GM18858 (cell line): Measurements from ENCODE around the gene TP53TG5.
"Not testable (repeated sequence)": the region's sequence is repeated elsewhere in the genome, so short reads cannot be mapped to it uniquely, and the experiment has no call there.

Experiments used
- ATAC-seq: cut with Tn5 transposase; IDR thresholded peaks from one replicate; pipeline ENCODE4 v1.9.1; 2021; ENCODE audit not compliant: unreplicated experiment

Gene TP53TG5

GRCh38 chr20:45368221-45368980 is 9.7 kb downstream of the TP53TG5 start:
- ATAC-seq: peak; percentile 81

DNA sequence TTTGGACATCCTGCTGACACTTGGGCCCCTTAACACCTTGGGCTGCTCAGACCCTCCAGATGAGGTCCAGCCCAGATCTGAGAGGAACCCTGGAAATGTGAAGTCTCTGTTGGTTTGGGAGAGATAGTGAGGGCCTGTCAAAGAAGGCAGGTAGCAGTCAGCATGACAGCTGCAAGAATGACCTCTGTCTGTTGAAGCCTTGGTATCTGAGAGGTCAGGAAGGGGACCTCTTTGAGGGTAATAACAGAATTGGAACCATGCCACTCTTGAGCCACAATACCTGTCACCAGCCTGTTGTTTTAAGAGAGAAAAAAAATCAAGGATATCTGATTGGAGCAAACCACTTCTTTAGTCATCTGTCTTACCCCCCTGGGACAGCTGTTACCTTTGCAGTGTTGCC is 11.0 kb downstream of the TP53TG5 start:
- ATAC-seq: no peak

DNA sequence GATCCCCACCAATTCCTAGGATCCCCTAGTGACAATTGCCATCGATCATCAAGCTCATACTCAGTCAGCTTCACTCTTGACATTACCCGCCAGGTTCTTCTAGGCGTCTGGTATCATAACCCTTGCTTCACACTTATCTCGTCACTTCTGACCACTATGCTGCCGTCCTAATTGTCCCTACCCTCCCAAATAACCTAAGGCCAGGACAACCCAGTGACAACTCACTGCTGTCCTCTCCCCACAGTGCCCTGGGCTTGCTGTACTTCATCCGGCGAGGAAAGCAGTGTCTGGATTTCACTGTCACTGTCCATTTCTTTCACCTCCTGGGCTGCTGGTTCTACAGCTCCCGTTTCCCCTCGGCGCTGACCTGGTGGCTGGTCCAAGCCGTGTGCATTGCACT is 11.5 kb downstream of the TP53TG5 start:
- no peak for ATAC-seq

DNA sequence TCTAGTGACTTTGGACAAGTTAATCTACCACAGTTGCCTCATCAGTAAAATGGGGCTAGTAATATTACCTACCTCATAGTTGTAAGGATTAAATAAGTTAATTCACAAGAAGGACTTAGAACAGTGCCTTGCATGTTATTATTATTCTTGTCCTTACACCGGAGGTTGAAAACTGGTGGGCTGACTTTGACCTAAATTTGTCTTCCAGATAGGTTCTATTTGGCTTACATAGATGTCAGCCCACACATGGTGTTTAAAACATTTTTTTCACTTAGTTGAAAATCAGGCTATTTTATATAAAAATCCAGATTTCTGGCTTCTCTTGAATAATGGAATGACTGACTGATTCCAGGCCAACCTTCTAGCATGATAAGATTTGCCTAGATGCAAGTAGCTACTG is 11.9 kb downstream of the TP53TG5 start:
- no peak for ATAC-seq

DNA sequence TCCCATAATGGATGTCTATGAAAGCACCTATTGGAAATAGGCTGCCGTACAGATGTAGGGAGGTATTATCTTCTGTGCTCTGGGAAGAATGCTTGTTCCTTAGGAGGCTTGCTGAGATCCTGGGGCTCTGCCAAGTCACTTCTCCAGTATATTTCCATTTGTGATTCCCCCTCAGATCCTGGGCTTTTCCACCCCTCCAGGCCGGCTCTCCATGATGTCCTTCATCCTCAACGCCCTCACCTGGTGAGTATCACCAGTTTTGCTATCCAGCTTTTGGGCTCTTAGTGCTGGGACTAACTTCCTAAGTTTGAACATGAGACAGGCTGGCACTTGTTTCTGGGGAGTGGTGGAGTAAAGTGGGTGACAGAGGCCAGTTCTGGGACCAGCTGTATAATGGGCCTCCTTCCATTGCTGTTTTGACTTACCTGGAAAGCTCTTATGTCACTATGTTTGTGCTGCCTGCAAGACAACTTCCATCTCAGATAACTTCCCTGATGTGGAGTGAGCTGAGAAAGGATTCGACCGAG is 12.6 kb downstream of the TP53TG5 start:
- ATAC-seq: no peak

DNA sequence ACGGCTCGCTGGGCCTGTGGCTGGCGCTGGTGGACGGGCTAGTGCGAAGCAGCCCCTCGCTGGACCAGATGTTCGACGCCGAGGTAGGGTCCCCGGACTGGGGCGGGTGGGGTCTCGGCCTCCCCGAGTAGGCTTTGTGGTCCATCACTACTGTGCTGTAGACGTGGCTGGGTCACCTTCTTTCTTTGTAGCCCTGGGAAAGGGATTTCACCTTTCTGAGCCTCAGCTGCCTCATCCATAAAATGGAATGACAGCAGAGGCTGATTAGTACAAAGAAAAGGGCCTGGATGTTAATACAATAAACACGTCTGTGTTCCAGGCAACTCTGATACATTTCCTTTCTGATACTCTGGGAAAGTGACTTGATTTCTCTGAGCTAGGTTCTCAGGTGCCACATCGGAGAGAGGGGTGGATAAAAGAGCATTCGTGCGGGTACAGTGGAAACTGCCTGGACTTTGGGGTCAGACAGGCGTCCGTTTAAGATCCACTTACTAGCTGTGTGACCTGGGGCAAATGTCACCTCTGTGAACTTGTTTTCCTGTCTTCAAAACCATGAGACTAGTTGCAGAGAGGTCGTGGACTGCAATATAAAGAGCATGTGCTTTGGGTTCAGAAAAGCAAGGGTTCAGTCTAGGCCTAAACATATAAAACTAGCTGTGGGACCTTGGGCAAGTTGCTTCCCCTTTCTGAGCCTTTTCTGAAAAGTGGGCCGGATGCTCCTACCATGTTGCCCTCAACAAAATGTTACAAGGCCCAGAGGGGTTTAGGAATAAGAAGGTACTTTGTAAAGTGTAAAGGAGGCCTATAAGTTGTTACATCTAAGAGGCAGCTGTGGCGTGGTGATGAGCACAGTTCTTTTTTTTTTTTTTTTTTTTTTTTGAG is 14.3 kb downstream of the TP53TG5 start:
- no peak for ATAC-seq

GRCh38 chr20:45362804-45363610 is 15.1 kb downstream of the TP53TG5 start, which contains the start of gene SYS1:
TSS of gene SYS1 (plus strand) at chr20:45363156. CDS start at chr20:45363532, 376 bp downstream.
- ATAC-seq: peak; percentile 72

DNA sequence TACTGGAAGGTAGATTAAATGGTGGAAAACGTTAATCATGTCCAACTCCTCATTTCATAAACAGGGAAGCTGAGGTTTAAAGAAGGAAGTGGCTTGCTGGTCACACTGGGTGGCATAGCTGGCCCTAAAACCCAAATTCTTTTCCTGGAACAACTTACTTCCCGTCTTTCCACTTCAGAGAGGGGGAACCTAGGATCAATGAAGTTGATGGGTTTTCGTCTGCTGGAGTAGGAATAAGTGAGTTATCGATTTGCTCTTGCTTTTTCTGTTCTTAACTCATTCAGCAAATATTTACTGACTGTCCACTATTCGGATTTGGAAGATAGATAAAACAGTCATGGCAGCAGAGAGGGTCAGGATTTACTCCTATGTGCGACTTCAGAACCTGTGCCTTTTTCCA is 16.3 kb downstream of the TP53TG5 start:
- no peak for ATAC-seq

DNA sequence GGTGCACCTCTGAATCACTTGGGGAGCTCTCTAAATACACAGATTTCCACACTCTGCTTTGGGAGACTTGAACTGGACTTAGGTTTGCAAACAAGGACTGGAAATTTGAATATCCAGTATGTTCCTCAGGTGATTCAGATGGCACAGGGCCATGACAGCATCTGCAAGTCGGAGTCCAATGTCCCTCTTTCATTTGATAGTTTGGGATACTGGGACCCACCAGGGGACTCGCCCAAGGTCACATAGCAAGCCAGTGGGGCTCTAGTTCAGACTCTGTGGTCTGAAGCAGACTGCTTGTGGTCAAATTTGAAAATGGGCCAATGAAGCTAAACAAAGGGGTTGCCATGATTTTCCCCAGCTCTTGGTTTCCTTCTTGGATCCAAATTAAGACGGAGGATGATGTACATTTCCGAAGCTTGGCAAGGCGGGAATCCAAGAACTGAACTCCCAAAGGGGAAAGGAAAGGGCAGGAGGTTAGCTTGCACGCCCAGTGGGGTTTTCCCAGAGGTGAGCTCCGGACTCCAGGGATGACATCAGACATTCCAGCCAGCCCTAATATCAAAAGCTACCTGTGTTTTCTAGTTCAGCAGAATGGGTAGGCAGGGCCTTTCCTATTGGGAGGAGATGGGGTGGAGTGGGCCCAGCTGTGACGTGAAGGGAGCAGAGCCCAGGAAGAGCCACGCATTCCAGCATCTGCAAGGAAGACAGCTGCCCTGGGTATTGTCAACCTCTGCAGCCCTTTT is 18.5 kb downstream of the TP53TG5 start:
- ATAC-seq: no peak

DNA sequence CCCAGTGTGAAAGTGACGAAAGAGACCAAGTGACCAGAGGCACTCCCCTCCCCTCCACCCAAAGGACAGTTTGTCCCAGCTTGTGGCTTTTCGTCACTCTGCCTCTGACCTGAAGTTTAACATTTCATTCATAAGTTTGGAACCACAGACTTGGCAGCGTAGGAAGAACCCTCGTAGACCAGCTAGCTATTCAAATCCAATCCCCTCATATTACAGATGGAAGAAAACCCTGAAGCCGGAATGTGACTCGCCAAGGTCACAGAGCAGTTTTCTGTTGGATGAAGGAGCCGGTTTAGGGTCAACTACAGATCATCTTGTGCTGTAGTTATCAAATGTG is 19.1 kb downstream of the TP53TG5 start:
- no peak for ATAC-seq

DNA sequence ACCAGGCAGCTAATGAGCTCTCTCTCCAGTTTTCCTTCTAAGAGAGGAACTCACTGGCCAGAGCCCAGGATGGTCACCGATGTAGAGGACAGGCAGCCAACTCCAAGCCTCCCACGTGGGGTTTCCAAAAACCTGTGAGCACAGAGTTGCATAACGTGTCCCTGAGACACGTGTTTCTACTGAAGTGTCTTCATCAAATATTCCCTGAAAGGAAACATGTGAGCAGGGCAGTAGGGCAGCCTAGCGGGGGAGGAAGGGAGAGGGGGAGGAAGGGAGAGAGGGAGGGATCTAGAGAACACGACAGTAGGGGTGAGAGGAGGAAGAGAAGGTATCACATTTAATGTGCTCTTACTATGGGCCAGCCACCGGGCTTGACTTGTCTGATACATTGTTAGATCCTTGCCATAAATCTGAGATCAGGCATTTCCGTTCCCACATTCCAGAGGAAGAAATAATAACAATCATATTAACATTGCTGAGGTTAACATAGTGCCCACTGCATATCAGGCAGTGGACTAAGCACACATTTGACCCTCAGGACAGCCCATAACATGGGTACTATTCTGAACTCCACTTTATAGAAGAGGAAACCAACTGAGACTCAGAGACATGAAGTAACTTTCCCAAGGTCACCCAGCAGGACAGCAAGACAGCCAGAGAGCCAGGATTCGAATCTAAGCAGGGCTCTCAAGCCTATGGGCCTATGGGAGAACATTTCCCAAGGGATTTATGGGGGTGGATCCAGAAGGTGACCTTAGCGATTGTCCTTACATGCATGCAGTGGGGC is 19.6 kb downstream of the TP53TG5 start:
- no peak for ATAC-seq

DNA sequence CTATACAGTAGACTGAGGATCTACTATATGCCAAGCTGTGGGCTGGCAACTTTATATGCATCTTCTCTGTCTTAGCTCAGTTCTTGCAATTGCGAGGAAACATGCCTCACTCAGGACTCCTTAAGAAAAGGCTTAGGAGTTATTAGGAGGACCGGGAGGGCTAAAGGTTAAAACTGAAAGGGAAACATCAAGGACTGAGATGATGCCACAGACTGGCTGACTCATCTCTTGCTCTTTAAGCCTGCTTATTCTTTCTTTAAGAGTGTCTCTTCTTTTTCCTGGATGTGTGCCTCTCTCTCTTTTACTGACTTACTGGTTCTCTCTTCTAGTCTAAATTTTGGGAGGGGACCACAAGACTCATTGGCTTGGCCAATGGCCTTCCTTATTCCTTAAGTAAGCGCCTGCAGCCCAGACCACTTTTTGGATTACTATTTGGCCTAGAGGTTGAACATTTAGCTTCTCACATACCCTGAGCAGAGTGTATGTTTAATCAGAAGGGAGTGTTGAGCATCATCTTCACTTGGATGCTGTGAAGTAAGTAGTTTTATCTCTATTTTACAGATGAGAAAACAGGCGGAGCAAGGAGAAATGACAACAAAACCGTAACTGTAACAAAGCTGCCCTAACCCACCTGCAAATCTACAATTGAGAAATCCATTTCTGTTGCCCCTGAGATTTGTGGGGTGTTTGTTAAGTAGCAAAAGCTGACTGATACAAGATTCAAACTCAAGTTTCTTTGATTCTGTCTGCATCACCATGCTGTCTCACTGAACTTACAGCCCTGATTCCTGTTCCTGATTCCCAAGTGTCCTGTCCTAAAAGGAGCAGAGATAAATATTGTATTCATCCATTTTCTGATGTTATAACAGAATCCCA is 22.7 kb downstream of the TP53TG5 start:
- no peak for ATAC-seq

DNA sequence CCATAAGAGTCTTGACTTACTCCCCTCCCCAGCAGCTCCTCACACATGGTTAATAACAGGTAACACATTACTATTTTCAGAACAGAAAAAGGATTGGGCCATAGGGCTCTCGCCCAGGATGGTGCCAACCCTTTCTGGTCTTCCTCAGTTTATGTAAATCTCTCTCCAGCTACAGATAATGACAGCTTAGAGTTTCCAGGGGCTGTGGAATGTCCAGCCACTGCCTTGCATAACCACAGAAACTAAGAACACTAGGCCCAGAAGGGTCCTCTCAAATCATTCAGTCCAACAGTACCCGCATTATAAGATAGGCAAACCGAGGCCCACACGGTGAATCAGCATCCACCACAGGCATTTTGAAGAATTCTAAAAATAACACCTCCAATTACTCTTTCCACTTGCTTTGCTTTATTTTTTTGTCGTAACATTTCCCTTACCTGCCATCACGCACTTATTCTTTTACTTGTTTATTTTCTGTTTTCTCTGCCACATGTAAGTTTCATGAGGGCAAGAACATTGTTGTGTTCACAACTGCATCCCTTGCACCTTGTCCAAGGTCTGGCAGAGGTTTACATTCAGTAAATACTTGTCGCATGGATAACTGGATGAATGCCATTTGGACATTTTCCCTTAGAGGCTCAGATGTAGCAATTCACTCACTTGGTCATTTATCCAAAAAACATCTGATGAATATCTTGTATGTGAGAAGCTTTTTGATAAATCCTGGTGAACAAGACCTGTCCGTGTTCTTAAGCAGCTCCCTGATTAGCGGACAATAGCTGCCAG is 23.5 kb downstream of the TP53TG5 start:
- no peak for ATAC-seq

GRCh38 chr20:45353746-45354145 is 24.4 kb downstream of the TP53TG5 start:
- ATAC-seq: no peak

DNA sequence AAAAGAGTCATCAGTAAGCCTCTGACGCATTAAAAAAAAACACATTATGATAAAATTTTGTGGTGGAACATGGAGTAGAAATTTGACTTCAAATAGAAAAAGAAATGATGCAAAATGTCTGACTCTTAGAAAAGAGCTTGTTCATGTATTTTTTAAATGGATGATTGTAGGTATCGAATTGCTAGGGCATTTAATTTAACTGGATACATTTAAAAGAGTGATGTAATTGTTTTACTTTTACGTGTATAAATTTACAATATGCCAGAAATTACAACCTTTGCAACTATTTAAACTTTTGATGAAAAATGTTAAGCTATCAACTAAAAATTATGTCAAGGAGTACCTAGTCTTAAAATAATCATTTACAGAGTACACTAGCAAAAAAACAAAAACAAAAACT is 25.4 kb downstream of the TP53TG5 start:
- no peak for ATAC-seq

DNA sequence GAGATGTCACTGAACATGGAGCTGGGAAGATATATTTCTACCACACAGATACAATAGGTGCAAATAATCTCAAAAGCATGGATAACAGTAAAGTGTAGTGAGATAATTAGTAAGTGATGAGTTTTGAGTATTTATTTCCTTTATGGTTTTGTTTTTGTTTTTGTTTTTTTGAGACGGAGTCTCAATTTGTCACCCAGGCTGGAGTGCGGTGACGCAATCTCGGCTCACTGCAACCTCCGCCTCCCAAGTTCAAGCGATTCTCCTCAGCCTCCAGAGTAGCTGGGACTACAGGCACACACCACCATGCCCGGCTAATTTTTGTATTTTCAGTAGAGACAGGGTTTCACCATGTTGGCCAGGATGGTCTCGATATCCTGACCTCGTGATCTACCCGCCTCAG is 27.3 kb downstream of the TP53TG5 start:
- not testable (repeated sequence) for ATAC-seq

- ATAC-seq: no peak
Measured at GRCh38 chr20:45350217-45350616, 27.9 kb downstream of the TP53TG5 start.
